Hematopoietic multipotent progenitor cell treated with erythropoietin and hydrocortisone succinate and interleukin-3 and kit ligand, for 17 days (in vitro differentiated cells): ENCODE results near the gene PHYHD1.

ENCODE experiments used
- DNase-seq: peaks from one replicate; pipeline ENCODE4 v3.0.0-alpha.2; 2015; ENCODE audit warnings: low spot score

The PHYHD1 gene

GRCh38 chr9:128969491-128969890 lies 48.7 kb downstream of the PHYHD1 start:
- no peak for DNase-seq

DNA sequence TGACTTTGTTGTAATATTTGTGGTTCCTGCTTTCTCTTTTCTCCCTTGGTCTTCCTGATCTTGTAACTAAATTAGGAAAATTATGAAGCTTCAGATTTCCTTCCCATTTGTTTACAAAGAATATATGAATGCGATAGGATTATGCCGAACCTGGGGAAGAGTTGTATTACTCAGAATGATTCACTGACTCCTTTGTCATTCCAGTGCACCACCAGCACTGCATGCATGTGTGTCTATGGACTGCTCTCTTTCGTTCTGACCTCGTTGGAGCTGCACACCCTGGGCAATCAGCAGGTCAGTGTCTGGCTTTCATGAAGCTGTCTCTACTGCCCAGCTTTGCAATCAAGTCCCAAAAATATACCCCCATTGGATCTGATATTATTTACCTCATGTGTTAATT lies 52.2 kb downstream of the PHYHD1 start:
- no peak for DNase-seq

- no peak for DNase-seq
Observed at GRCh38 chr9:128979111-128979510, 58.3 kb downstream of the PHYHD1 start.

- DNase-seq = no peak
Observed at GRCh38 chr9:128983536-128983935, 62.8 kb downstream of the PHYHD1 start.

GRCh38 chr9:128986671-128987070 lies 65.9 kb downstream of the PHYHD1 start:
- DNase-seq = no peak

GRCh38 chr9:128987805-128988204 lies 67.0 kb downstream of the PHYHD1 start:
- no peak for DNase-seq
